DMS153 (cell line): ENCODE results near the gene RNF10.
"Not testable (repeated sequence)": the region's sequence is repeated elsewhere in the genome, so short reads cannot be mapped to it uniquely, and the experiment has no call there.

Source experiments
- DNase-seq: peaks from one replicate; lab custom pipeline; 2025; lab: John Stamatoyannopoulos, UW

RNF10 gene

GRCh38 chr12:120534203-120534702 is at the start of gene RNF10:
Gene RNF10 (plus strand): TSS chr12:120534356. CDS start chr12:120534812, 456 bp downstream.
- DNase-seq = peak; percentile 78

- no peak for DNase-seq
Observed at GRCh38 chr12:120485961-120486881, 47.9 kb upstream of the RNF10 start.

- not testable (repeated sequence) for DNase-seq
Observed at GRCh38 chr12:120487552-120487951, 46.6 kb upstream of the RNF10 start.

GRCh38 chr12:120488057-120488640 is 46.0 kb upstream of the RNF10 start:
- no peak for DNase-seq

GRCh38 chr12:120489018-120489417 is 45.1 kb upstream of the RNF10 start:
- DNase-seq = no peak

GRCh38 chr12:120490325-120490724 is 43.8 kb upstream of the RNF10 start:
- no peak for DNase-seq

GRCh38 chr12:120490833-120491512 is 43.2 kb upstream of the RNF10 start:
- DNase-seq = no peak

GRCh38 chr12:120495186-120495730 is 38.9 kb upstream of the RNF10 start:
- no peak for DNase-seq

- DNase-seq = peak; percentile 93
Observed at GRCh38 chr12:120495731-120496412, 38.3 kb upstream of the RNF10 start, which contains the start of gene DYNLL1. Gene DYNLL1 (plus strand): TSS chr12:120496113. CDS start chr12:120496422, 309 bp downstream.

- DNase-seq = no peak
Observed at GRCh38 chr12:120496413-120497340, 37.5 kb upstream of the RNF10 start.

GRCh38 chr12:120497524-120498150 is 36.5 kb upstream of the RNF10 start:
- DNase-seq = no peak

GRCh38 chr12:120498870-120499515 is 35.2 kb upstream of the RNF10 start:
- DNase-seq = no peak

- no peak for DNase-seq
Observed at GRCh38 chr12:120500581-120500980, 33.6 kb upstream of the RNF10 start.

- DNase-seq = no peak
Observed at GRCh38 chr12:120504587-120504986, 29.6 kb upstream of the RNF10 start.

GRCh38 chr12:120508537-120508936 is 25.6 kb upstream of the RNF10 start:
- no peak for DNase-seq

- no peak for DNase-seq
Observed at GRCh38 chr12:120514002-120514401, 20.2 kb upstream of the RNF10 start.

- no peak for DNase-seq
Observed at GRCh38 chr12:120515496-120515895, 18.7 kb upstream of the RNF10 start.

- DNase-seq = not testable (repeated sequence)
Observed at GRCh38 chr12:120519324-120519723, 14.8 kb upstream of the RNF10 start.

- no peak for DNase-seq
Observed at GRCh38 chr12:120522568-120522967, 11.6 kb upstream of the RNF10 start.
